ENCODE measurements around the gene ZNF536.

DNA sequence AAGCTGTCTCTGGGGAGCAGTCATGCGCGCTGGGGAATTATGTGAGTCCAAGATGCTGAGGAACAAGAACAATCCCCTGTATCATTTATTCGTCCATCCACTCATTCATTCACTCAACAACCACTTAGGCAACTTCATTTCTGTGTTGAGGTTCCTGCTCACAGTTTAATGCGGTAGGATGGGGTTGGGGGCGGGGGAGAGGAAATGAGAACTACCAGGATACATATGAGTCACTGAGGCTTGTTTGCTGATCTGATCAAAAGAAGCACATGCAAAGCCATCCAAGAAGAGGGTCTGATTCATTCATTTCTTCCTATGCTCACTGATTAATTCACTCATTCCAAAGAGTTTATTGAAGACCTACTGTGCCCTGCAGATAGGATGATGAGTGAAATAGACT is 20.9 kb downstream of the ZNF536 start:
- TF ChIP-seq, protein P1, sequence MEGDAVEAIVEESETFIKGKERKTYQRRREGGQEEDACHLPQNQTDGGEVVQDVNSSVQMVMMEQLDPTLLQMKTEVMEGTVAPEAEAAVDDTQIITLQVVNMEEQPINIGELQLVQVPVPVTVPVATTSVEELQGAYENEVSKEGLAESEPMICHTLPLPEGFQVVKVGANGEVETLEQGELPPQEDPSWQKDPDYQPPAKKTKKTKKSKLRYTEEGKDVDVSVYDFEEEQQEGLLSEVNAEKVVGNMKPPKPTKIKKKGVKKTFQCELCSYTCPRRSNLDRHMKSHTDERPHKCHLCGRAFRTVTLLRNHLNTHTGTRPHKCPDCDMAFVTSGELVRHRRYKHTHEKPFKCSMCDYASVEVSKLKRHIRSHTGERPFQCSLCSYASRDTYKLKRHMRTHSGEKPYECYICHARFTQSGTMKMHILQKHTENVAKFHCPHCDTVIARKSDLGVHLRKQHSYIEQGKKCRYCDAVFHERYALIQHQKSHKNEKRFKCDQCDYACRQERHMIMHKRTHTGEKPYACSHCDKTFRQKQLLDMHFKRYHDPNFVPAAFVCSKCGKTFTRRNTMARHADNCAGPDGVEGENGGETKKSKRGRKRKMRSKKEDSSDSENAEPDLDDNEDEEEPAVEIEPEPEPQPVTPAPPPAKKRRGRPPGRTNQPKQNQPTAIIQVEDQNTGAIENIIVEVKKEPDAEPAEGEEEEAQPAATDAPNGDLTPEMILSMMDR (IDR thresholded peaks at IDR 0.05) = no peak
- no peak for TF ChIP-seq POLR2A (IDR thresholded peaks at IDR 0.05)

Measured in tibial nerve (tissue), 3 donors.